NCI-H2196 (cell line): Measurements from ENCODE around the gene RCAN1.
"Not testable (repeated sequence)": the region's sequence is repeated elsewhere in the genome, so short reads cannot be mapped to it uniquely, and the experiment has no call there.

Experiments used
- DNase-seq: peaks from one replicate; lab custom pipeline; 2025; ENCODE audit not compliant: unreplicated experiment; lab: John Stamatoyannopoulos, UW

Gene RCAN1

GRCh38 chr21:34621434-34622350 lies 6.8 kb upstream of the RCAN1 start:
- no peak for DNase-seq

DNA sequence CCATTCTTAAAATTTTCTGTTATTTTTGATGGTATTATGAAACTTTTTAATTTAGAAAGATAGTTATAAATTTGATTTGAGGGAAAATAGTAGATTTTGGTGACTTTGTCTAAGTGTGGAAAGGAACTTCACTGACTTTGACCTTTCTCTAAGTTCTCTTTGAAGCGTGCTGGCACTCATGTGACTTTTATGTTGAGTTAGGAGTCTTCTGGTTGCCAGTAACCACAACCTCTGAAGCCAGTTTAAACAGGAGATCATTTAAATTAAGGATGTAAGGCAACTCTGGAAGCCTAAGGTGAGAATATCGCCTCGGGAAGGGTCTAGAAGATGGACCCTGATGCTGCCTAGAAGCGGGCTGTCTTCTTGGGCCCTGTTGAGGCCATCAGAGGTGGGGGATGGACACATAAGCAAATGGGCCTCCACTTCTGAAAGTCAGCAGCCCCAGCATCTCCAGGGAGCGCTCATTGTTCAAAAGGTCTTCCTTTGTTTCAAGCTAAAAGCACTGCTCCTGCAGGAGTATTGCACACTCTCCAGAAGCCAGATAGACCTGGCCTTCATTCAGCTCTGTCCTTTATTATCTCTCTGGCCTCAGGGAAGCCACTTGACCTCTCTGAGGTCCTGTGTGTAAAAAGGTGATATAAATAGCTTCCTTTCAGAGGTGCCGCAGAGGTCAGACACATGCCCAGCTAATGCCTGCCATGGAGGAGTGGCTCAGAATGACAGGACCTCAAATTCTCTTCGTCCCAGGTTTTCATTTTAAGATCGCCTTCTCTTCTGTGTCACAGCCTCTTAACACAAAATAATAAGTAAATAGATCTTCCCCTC lies 5.1 kb upstream of the RCAN1 start:
- peak; percentile 54 for DNase-seq

DNA sequence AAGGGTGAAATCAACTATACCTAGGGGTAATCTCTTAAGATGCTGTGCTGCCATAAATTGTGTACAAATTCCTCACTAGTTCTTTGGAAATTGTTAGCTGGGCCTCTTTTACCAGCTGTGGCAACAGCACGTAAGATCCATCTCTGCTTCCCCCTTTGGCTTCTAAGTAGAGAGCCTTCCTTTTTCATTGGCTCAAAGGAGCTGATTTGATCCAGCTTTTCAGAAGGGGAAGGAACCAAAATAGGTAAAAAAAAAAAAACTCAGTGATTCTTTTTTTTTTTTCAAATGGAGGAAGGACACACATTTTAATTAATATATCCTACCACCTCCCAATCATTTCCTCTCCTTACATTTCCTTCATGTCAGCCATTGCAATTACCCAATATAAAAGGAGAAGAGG lies 4.0 kb upstream of the RCAN1 start:
- no peak for DNase-seq

GRCh38 chr21:34617753-34618339 lies 2.9 kb upstream of the RCAN1 start:
- DNase-seq: no peak

- no peak for DNase-seq
Measured at GRCh38 chr21:34615487-34615814, 538 bp upstream of the RCAN1 start.

GRCh38 chr21:34613679-34614627 lies 960 bp downstream of the RCAN1 start:
- no peak for DNase-seq

DNA sequence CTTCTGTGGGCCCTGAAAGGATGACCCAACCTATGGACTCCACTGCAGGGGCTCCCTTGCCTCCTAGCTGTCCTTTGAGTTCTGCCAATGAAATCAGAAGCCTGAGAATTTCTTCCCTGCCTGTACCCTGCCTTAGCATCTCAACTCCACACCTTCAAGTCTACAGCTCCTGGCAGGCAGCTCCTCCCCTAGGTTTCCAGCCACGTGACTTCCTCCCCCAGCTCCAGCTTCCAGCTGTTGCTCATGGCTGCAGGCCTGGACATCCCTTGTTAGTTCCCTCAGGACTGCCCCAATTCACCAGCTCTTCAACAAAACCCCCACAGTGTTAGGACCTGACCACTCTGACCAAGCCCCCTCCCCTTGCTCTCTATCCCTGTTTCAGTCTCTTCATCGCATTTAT lies 2.4 kb downstream of the RCAN1 start:
- DNase-seq: no peak

- DNase-seq: no peak
Measured at GRCh38 chr21:34612056-34612455, 2.9 kb downstream of the RCAN1 start.

- no peak for DNase-seq
Measured at GRCh38 chr21:34611528-34611927, 3.4 kb downstream of the RCAN1 start.

- DNase-seq: no peak
Measured at GRCh38 chr21:34609933-34610549, 4.9 kb downstream of the RCAN1 start.

DNA sequence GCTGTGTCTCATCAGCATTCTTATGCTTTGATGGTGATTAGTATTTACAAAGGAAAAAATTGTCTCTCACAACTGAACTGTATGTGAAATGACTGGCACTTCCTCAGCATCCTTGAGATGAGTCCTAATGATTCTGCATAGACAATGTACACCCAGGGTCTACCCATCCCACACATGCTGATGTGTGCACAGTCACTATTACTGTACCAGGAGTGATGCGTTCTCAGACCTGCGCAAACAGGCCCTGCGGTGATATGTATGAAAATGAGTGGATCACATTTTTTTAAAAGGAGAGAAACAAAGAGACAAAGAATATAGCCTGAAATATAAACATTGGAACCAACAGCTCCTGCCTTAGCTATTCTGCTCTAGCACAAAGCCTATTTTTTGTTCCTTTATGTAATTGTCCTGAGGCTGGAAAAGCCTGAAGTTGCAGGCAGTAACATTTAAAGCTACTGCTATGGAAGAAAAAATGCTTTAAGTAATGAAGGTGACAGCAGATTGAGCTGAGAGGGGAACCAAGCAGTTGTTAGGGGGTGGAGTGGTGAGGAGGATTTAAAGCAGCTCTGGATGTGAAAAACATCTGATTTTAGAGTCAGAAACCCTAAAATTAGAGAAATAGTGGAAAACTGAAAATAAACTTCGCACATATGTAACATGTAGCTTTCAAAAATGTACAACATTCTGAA lies 5.5 kb downstream of the RCAN1 start:
- no peak for DNase-seq

- not testable (repeated sequence) for DNase-seq
Measured at GRCh38 chr21:34607376-34607775, 7.5 kb downstream of the RCAN1 start.

- no peak for DNase-seq
Measured at GRCh38 chr21:34606621-34607020, 8.3 kb downstream of the RCAN1 start.

GRCh38 chr21:34606051-34606450 lies 8.9 kb downstream of the RCAN1 start:
- no peak for DNase-seq

- not testable (repeated sequence) for DNase-seq
Measured at GRCh38 chr21:34604956-34605355, 10.0 kb downstream of the RCAN1 start.

DNA sequence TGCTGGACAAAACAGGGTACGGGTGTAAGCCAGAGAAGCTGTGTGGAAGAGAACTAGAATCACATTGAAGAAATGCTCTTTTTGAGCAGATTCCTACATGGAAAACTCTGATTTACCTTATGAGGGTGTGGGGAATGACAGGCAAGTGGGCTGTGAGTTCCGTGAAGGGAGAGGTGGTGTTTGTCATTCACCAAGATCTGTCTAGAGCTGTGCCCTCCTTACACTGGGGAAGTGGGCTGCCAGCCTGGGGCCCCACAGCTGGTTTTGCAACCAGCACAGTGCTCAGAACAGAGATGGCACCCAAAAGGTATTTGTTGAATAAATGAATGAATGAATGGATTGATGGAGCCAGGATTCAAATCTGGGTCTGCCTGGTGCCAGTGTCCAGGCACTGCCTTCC lies 10.4 kb downstream of the RCAN1 start:
- DNase-seq: no peak

DNA sequence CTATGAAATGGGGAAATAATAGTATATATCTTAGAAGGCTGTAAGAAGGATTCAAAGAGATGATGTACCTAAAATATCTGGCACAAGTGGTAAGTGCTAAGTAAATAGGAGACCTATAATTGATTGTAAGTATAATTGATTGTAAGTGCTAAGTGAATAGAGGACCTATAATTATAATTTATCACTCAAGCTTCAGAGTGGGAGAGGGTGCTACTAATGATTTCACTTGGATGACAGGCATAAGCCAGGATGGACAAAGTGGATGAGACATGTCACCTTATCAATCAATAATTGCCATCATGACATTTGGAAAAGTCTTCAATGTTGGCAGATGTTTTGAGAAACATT lies 11.2 kb downstream of the RCAN1 start:
- no peak for DNase-seq

DNA sequence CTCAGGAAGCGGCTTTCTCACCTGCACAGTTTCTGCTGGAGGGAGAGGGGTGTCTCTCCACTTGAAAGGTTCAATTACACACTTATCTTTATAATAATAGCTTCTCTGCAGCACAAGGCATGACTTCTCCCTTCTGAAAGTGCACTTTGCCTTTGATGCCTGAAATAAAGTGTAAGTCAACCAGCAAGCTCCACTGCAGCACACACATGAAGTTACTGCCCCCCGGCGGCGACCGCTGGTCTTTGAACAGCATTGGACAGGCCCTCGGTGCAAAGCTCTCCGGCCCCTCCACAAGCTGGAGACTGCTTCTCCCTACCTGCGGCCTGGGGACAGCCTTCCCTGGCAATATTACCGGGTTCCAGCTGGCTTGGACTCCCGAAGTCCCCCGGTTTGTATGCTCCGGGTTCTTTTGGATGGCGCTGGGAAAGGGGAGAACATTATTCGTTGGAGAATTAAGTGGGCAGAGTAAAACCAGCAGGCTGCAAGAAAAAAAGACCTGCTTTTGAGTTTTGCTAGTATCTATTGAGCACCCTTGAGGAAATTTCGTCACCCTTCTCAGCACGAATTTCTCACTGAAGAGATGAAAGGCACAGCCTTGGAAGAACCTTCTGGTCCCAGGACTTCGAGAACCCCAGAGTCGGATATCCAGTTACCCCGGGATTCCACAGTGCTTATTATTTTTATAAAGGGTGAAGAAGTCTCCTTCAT lies 11.8 kb downstream of the RCAN1 start:
- DNase-seq: peak; percentile 84

- DNase-seq: no peak
Measured at GRCh38 chr21:34602061-34602460, 12.9 kb downstream of the RCAN1 start.
